GM10266 (cell line): ENCODE data around the gene RPS21.

Experiments
- DNase-seq: peaks from one replicate; pipeline ENCODE4 v3.0.0; 2012; ENCODE audit errors: extremely low spot score
- TF ChIP-seq, protein P1 (sequence below): IDR thresholded peaks from 2 replicates; pipeline ENCODE4 v1.5.1; 2012; ENCODE audit warnings: mild to moderate bottlenecking, low read depth; ENCODE audit not compliant: control insufficient read depth, insufficient read depth; ENCODE audit errors: missing control alignments

RPS21 gene

DNA sequence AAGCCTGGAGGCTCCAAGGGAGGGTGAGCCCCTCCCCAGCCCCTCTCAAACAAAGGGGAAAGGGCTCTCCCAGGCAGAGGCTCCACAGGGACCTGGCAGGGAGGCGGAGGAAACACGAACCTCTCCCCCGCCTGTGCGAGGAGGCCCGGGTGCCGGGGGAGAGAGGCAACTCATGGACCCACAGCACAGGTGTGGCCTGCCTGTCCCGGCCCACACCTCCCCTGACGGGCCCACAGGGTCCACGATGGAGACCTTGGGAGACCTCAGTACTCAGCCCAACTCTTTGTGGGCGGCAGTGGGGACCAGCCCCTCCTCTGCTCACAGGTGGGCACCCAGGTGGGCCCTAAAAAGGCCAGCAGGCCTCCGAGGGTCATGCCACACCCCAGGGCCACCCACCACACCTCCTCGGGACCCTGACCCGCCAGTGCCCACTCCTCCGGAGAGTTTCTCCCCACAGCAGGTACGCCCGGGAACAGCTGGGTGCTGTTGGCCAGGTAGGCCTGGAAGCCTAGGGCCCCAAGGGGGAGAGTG is 32.0 kb upstream of the RPS21 start:
- TF ChIP-seq, protein P1, sequence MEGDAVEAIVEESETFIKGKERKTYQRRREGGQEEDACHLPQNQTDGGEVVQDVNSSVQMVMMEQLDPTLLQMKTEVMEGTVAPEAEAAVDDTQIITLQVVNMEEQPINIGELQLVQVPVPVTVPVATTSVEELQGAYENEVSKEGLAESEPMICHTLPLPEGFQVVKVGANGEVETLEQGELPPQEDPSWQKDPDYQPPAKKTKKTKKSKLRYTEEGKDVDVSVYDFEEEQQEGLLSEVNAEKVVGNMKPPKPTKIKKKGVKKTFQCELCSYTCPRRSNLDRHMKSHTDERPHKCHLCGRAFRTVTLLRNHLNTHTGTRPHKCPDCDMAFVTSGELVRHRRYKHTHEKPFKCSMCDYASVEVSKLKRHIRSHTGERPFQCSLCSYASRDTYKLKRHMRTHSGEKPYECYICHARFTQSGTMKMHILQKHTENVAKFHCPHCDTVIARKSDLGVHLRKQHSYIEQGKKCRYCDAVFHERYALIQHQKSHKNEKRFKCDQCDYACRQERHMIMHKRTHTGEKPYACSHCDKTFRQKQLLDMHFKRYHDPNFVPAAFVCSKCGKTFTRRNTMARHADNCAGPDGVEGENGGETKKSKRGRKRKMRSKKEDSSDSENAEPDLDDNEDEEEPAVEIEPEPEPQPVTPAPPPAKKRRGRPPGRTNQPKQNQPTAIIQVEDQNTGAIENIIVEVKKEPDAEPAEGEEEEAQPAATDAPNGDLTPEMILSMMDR: no peak
- no peak for DNase-seq

DNA sequence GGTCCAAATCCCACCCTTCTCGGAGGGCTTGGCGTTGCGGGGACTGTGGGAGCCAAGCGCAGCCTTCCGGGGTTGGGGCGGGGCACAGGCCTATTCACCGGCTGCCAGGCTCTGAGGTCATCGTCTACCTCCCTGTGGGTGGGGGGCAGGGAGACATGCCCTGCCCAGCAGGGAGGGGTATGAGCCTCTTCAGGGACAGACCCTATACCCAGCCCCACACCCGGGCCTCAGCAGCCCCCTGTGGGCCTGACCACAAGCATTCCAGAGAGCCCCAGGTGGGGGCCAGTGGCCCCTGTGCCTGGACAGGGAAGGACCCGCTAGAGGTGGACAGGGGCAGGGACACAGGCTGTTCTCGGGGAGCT is 31.4 kb upstream of the RPS21 start:
- TF ChIP-seq, protein P1: no peak
- DNase-seq: no peak

DNA sequence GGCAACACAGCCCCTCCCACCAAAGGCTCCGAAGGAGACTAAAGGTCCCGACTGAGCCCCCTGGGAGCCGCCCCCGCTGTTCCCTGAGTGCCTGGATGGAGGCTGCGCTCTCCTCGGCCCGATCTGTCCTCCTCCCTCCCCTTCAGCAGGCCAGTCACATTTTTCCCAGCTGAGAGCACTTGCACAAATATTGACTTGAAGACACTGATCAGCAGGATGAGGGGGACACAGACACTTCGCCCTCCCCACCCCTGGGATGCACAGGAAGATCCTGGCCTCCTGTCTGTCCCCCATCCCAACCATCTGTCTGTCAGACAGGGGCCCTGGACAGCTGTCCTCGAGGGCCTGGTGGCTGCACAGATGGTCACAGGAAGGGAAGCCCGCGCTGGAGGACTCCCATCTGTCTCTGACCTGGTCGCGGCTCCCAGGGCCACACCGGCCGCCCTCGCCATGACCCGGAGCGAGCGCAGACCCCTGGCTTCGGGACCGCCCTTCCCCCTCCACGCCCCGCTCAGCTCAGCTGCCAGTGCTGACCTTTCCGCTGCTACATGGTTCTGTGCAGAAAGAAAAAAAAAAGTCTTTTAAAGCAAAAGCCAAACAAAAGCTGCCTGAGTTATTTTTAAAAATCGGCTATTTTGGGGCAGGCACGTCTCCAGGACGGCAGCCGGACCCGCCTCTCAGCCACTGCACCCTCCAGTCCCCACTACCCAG is 30.9 kb upstream of the RPS21 start:
- TF ChIP-seq, protein P1: no peak
- no peak for DNase-seq

DNA sequence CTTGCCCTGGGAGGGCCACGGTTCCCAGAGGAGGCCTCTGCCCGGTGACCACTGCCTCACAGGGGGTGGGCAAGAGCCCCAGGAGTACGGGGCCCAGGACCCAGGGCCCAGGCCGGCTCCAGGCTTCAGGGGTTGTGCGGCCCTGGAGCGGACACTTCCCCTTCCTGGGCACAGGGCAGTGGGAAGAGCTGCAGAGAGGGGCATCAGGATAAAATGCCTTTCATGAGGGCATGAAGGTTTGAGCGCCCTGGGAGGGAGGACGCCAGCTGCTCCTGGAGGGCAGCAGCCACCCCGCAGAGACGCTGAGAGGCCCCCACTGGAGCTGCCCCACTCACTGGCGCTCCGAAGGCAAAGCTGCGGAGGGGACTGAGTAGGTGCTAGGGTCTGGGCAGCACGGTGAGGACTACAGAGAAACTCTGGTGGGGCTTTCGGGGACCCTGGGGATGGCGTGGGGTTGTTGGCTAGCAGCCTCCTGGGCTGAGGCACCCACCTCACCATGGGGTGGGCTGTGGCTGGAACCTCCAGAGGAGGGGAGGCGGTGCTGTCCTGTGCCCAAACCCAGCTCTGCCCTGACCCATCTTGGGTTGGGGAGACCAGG is 30.2 kb upstream of the RPS21 start:
- TF ChIP-seq, protein P1: no peak
- DNase-seq: no peak

DNA sequence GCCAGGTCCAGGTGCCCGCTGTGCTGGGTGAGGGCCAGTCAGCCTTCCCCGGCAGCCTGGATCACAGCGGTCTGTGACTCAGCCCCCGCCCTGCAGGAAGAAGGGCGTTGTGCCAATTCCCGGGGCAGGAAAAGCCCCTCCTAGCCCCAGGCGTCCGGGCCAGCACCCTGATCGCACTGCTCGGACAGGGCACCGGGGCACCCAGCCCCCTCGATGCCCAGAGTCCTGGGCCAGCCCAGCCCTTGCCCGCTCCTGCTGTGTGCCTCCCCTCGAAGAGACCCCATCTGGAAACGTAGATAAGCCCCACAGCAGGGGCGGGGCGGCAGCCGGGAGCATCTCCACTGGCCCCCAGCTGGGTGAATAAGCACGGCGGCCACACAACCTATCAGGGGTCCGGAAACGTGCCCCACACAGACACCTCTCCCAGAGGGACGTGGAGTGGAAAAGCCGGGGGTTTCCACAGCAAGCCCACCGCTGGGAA is 29.7 kb upstream of the RPS21 start:
- no peak for DNase-seq
- TF ChIP-seq, protein P1: no peak

DNA sequence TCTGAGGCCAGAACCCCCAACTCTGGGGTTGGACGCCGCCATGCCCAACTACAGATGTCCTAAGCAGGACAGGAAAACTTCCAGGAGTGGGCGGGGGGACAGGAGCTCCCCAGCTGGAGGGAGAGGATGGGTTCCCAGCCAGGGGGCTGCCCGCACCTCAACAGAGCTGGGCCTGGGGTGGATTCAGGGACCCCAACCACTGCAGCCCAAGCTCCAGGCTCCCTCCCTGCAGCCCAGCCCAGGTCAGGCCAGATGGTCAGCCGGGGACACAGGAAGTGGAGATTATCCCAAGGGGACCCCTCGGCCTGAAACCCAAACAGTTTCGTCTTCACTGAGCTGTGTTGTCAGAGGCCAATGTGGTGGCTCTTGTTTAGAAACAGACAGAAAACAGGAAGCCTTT is 29.2 kb upstream of the RPS21 start:
- TF ChIP-seq, protein P1: no peak
- no peak for DNase-seq
